GM19099 (cell line): ENCODE data around the gene BCL2L15.

ENCODE experiments used
- POLR2A ChIP-seq: IDR thresholded peaks from 3 replicates; pipeline ENCODE4 v1.6.1; 2011; ENCODE audit warnings: low read depth; ENCODE audit not compliant: insufficient read length; ENCODE audit errors: extremely low read depth

BCL2L15 gene

GRCh38 chr1:113893267-113893666, 5.9 kb upstream of the BCL2L15 start:
- no peak for TF ChIP-seq POLR2A

- TF ChIP-seq POLR2A, result no peak
Measured at GRCh38 chr1:113891631-113892220, 4.3 kb upstream of the BCL2L15 start.

GRCh38 chr1:113890816-113891215, 3.4 kb upstream of the BCL2L15 start:
- no peak for TF ChIP-seq POLR2A

- TF ChIP-seq POLR2A, result no peak
Measured at GRCh38 chr1:113886417-113887401, 672 bp downstream of the BCL2L15 start.

GRCh38 chr1:113881661-113882060, 5.7 kb downstream of the BCL2L15 start:
- TF ChIP-seq POLR2A, result no peak

- TF ChIP-seq POLR2A, result no peak
Measured at GRCh38 chr1:113879739-113880038, 7.7 kb downstream of the BCL2L15 start.

GRCh38 chr1:113876176-113876575, 11.2 kb downstream of the BCL2L15 start:
- no peak for TF ChIP-seq POLR2A

- no peak for TF ChIP-seq POLR2A
Measured at GRCh38 chr1:113875714-113876113, 11.7 kb downstream of the BCL2L15 start.

GRCh38 chr1:113874012-113874879, 13.1 kb downstream of the BCL2L15 start:
- TF ChIP-seq POLR2A, result no peak

- no peak for TF ChIP-seq POLR2A
Measured at GRCh38 chr1:113872219-113872935, 15.0 kb downstream of the BCL2L15 start.

- TF ChIP-seq POLR2A, result peak; percentile 89
Measured at GRCh38 chr1:113871597-113872113, 15.7 kb downstream of the BCL2L15 start, which contains the start of gene PTPN22. Gene PTPN22, minus strand, starts transcription at chr1:113871712.

- TF ChIP-seq POLR2A, result no peak
Measured at GRCh38 chr1:113870778-113871177, 16.6 kb downstream of the BCL2L15 start.

- TF ChIP-seq POLR2A, result no peak
Measured at GRCh38 chr1:113868387-113869083, 18.8 kb downstream of the BCL2L15 start.

GRCh38 chr1:113861641-113862040, 25.7 kb downstream of the BCL2L15 start:
- TF ChIP-seq POLR2A, result no peak
